Liver (tissue), 9 donors: ENCODE results near the gene RAPGEF6. TPM values are rescaled to one million over a fixed set of nuclear protein-coding genes. Genes with fewer than 3 reads are reported as not detected.

ENCODE experiments used
- DNase-seq: peaks from one replicate; pipeline ENCODE4 v3.0.0-alpha.2; 2017; ENCODE audit warnings: low spot score
- H3K27ac ChIP-seq, 2 donors: one replicate each; pipeline ENCODE4 v1.7.0; 2013; ENCODE audit warnings: inconsistent platforms in 2 of 2, low read length in 2 of 2, control low read depth in 1 of 2, low read depth in 1 of 2, mild to moderate bottlenecking in 1 of 2
- H3K27me3 ChIP-seq, 4 donors: one replicate each; pipeline versions ENCODE4 v1.6.1 to v1.7.0; 2013; ENCODE audit warnings: low read length in 3 of 4, inconsistent platforms in 1 of 4, mild to moderate bottlenecking in 1 of 4, moderate library complexity in 1 of 4; ENCODE audit not compliant: control insufficient read depth in 4 of 4, insufficient read depth in 4 of 4
- H3K36me3 ChIP-seq, 4 donors: one replicate each; pipeline versions ENCODE4 v1.6.1 to v1.7.0; 2013; ENCODE audit warnings: low read length in 3 of 4, mild to moderate bottlenecking in 3 of 4, low read depth in 1 of 4, moderate library complexity in 1 of 4; ENCODE audit not compliant: control insufficient read depth in 4 of 4, insufficient read depth in 3 of 4
- H3K4me1 ChIP-seq, 4 donors: one replicate each; pipeline versions ENCODE4 v1.6.1 to v1.7.0; 2013; ENCODE audit warnings: low read length in 3 of 4, mild to moderate bottlenecking in 3 of 4, moderate library complexity in 1 of 4; ENCODE audit not compliant: control insufficient read depth in 4 of 4, insufficient read depth in 4 of 4
- H3K4me3 ChIP-seq, 3 donors: one replicate each; pipeline versions ENCODE4 v1.6.1 to v1.7.0; 2013; ENCODE audit warnings: low read length in 3 of 3, control low read depth in 1 of 3, low read depth in 1 of 3, mild to moderate bottlenecking in 1 of 3
- H3K9ac ChIP-seq, 2 donors: one replicate each; pipeline ENCODE4 v1.7.0; 2013; ENCODE audit warnings: low read length in 2 of 2, mild to moderate bottlenecking in 2 of 2, moderate library complexity in 2 of 2, control low read depth in 1 of 2, low read depth in 1 of 2
- H3K9me3 ChIP-seq, 4 donors: one replicate each; pipeline versions ENCODE4 v1.6.1 to v1.7.0; 2013; ENCODE audit warnings: low read length in 3 of 4; ENCODE audit not compliant: control insufficient read depth in 4 of 4
- EGR1 ChIP-seq, 2 donors: IDR thresholded peaks; 2 replicates each; pipeline ENCODE4 v1.6.1; 2016 to 2018; ENCODE audit warnings: antibody characterized with exemption in 2 of 2, low read depth in 2 of 2
- FOXA1 ChIP-seq: IDR thresholded peaks from 2 replicates; pipeline ENCODE4 v1.6.1; 2016; ENCODE audit warnings: antibody characterized with exemption
- FOXA2 ChIP-seq: IDR thresholded peaks from 2 replicates; pipeline ENCODE4 v1.6.1; 2016; ENCODE audit warnings: antibody characterized with exemption
- GABPA ChIP-seq, 2 donors: IDR thresholded peaks in 1 of 2; conservative IDR thresholded peaks in 1 of 2; 2 replicates each; pipeline ENCODE4 v1.6.1; 2016; ENCODE audit warnings: antibody characterized with exemption in 2 of 2, mild to moderate bottlenecking in 1 of 2, moderate library complexity in 1 of 2
- HNF4A ChIP-seq, 2 donors: conservative IDR thresholded peaks; 2 replicates each; pipeline ENCODE4 v1.6.1; 2016; ENCODE audit warnings: antibody characterized with exemption in 2 of 2, mild to moderate bottlenecking in 2 of 2
- HNF4G ChIP-seq: IDR thresholded peaks from 2 replicates; pipeline ENCODE4 v1.6.1; 2016; ENCODE audit warnings: antibody characterized with exemption
- JUND ChIP-seq, 2 donors: IDR thresholded peaks; 2 replicates each; pipeline ENCODE4 v1.6.1; 2016; ENCODE audit warnings: antibody characterized with exemption in 2 of 2
- NR2F2 ChIP-seq: IDR thresholded peaks from 2 replicates; pipeline ENCODE4 v1.6.1; 2016; ENCODE audit warnings: antibody characterized with exemption
- RAD21 ChIP-seq, 2 donors: IDR thresholded peaks; 2 replicates each; pipeline ENCODE4 v1.6.1; 2016; ENCODE audit warnings: antibody characterized with exemption in 2 of 2, mild to moderate bottlenecking in 2 of 2
- RXRA ChIP-seq, 2 donors: IDR thresholded peaks; 2 replicates each; pipeline ENCODE4 v1.6.1; 2017 to 2018; ENCODE audit warnings: antibody characterized with exemption in 2 of 2, mild to moderate bottlenecking in 1 of 2
- SP1 ChIP-seq: IDR thresholded peaks from 2 replicates; pipeline ENCODE4 v1.6.1; 2018; ENCODE audit warnings: antibody characterized with exemption, mild to moderate bottlenecking
- TAF1 ChIP-seq: conservative IDR thresholded peaks from 2 replicates; pipeline ENCODE4 v1.6.1; 2016; ENCODE audit warnings: antibody characterized with exemption, mild to moderate bottlenecking
- YY1 ChIP-seq: IDR thresholded peaks from 2 replicates; pipeline ENCODE4 v1.6.1; 2016; ENCODE audit warnings: antibody characterized with exemption, mild to moderate bottlenecking
- WGBS: extraction: QIAGEN DNeasy Blood & Tissue Kit; methylation state at CpG from one replicate; pipeline ENCODE4 v1.1.7; 2013; 5-methylcytosine and 5-hydroxymethylcytosine counted together
- polyA plus RNA-seq, 2 donors: library from polyadenylated mRNA; stranded (reverse) in 1 of 2; unstranded in 1 of 2; fragments of 200-250 nt in 1 of 2; fragments of >200 nt in 1 of 2; fragmentation: Nextera tagmentation in 1 of 2; extraction: Ambion mirVana in 1 of 2; gene quantifications; one replicate each; pipeline versions ENCODE4 v1.2.1 to v1.2.3, GENCODE V29; 2013 to 2015
- total RNA-seq, 2 donors: library from RNA; depleted of rRNA; stranded (reverse); fragments of >200 nt; gene quantifications; one replicate each; pipeline ENCODE4 v1.2.3, GENCODE V29; 2014
- TF ChIP-seq, protein P1 (sequence below): fragments of 150-350 bp; IDR thresholded peaks from 2 replicates; pipeline ENCODE4 v1.5.1; 2017; ENCODE audit warnings: improper control_type of control experiment, low read depth, low read length; ENCODE audit not compliant: missing input control
- TF ChIP-seq, protein P2 (sequence below): IDR thresholded peaks from 2 replicates; pipeline ENCODE4 v1.6.1; 2016; ENCODE audit warnings: antibody characterized with exemption
- TF ChIP-seq, protein P3 (sequence below): IDR thresholded peaks from 2 replicates; pipeline ENCODE4 v1.6.1; 2016; ENCODE audit warnings: antibody characterized with exemption
- TF ChIP-seq, protein P4 (sequence below): IDR thresholded peaks from 2 replicates; pipeline ENCODE4 v1.6.1; 2016; ENCODE audit warnings: antibody characterized with exemption, mild to moderate bottlenecking
- TF ChIP-seq, protein P5 (sequence below): IDR thresholded peaks from 2 replicates; pipeline ENCODE4 v1.6.1; 2016; ENCODE audit warnings: antibody characterized with exemption
- donor health status: healthy.
- donor health status: healthy.
- donor health status: healthy.
- donor health status: healthy.
- donor health status: healthy.

The RAPGEF6 gene
- total and polyA plus RNA-seq, 4 donors: 1.7 to 16.1 (median 8.6) TPM

DNA sequence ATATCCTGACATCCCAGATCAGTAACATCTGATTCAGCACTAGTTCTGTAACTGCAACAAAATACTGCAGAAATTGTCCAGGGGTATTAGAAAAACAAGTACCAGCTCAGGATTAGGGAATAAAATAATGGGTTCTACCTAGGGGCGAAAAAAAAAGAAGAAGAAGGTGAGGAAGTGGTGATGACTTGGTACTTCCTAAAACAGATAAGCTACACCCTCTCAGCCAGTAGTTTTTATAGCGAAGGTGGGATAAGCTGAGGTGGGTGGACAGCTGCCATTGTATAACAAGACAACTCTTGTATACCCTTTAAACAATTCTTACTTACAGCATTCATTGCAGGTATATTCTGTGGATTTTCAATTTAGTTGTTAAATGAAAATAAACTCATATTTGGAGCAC is 19.1 kb downstream of the RAPGEF6 start:
- Histone ChIP-seq H3K4me3 (no peak overlapping the region), H3K27me3 (no peaks in the 10 kb centered on the region), H3K27ac (no peak overlapping the region), H3K9me3 (no peaks in the 10 kb centered on the region), H3K9ac (no peak overlapping the region), H3K4me1 (peaks cover 0 to 13% (median 2%) of the 10 kb centered on the region in 4 donors), H3K36me3 (no peaks in the 10 kb centered on the region)
- TF ChIP-seq, protein P1, sequence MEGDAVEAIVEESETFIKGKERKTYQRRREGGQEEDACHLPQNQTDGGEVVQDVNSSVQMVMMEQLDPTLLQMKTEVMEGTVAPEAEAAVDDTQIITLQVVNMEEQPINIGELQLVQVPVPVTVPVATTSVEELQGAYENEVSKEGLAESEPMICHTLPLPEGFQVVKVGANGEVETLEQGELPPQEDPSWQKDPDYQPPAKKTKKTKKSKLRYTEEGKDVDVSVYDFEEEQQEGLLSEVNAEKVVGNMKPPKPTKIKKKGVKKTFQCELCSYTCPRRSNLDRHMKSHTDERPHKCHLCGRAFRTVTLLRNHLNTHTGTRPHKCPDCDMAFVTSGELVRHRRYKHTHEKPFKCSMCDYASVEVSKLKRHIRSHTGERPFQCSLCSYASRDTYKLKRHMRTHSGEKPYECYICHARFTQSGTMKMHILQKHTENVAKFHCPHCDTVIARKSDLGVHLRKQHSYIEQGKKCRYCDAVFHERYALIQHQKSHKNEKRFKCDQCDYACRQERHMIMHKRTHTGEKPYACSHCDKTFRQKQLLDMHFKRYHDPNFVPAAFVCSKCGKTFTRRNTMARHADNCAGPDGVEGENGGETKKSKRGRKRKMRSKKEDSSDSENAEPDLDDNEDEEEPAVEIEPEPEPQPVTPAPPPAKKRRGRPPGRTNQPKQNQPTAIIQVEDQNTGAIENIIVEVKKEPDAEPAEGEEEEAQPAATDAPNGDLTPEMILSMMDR: no peak
- TF ChIP-seq, protein P2, sequence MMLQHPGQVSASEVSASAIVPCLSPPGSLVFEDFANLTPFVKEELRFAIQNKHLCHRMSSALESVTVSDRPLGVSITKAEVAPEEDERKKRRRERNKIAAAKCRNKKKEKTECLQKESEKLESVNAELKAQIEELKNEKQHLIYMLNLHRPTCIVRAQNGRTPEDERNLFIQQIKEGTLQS: no peak
- TF ChIP-seq SP1 (no peak), RAD21 (IDR thresholded peaks at IDR 0.05) (no peak), HNF4A (conservative IDR thresholded peaks at IDR 0.05) (no peak), YY1 (no peak), FOXA1 (no peak), HNF4G (no peak), RXRA (IDR thresholded peaks at IDR 0.05) (no peak), FOXA2 (no peak), GABPA (IDR thresholded peaks at IDR 0.05 in 1 of 2, conservative IDR thresholded peaks at IDR 0.05 in 1 of 2) (no peak), NR2F2 (no peak), JUND (IDR thresholded peaks at IDR 0.05) (no peak), TAF1 (no peak), EGR1 (IDR thresholded peaks at IDR 0.05; ENCODE audit: low read depth in 2 of 2) (no peak)
- TF ChIP-seq, protein P3, sequence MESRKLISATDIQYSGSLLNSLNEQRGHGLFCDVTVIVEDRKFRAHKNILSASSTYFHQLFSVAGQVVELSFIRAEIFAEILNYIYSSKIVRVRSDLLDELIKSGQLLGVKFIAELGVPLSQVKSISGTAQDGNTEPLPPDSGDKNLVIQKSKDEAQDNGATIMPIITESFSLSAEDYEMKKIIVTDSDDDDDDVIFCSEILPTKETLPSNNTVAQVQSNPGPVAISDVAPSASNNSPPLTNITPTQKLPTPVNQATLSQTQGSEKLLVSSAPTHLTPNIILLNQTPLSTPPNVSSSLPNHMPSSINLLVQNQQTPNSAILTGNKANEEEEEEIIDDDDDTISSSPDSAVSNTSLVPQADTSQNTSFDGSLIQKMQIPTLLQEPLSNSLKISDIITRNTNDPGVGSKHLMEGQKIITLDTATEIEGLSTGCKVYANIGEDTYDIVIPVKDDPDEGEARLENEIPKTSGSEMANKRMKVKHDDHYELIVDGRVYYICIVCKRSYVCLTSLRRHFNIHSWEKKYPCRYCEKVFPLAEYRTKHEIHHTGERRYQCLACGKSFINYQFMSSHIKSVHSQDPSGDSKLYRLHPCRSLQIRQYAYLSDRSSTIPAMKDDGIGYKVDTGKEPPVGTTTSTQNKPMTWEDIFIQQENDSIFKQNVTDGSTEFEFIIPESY: no peak
- TF ChIP-seq, protein P4, sequence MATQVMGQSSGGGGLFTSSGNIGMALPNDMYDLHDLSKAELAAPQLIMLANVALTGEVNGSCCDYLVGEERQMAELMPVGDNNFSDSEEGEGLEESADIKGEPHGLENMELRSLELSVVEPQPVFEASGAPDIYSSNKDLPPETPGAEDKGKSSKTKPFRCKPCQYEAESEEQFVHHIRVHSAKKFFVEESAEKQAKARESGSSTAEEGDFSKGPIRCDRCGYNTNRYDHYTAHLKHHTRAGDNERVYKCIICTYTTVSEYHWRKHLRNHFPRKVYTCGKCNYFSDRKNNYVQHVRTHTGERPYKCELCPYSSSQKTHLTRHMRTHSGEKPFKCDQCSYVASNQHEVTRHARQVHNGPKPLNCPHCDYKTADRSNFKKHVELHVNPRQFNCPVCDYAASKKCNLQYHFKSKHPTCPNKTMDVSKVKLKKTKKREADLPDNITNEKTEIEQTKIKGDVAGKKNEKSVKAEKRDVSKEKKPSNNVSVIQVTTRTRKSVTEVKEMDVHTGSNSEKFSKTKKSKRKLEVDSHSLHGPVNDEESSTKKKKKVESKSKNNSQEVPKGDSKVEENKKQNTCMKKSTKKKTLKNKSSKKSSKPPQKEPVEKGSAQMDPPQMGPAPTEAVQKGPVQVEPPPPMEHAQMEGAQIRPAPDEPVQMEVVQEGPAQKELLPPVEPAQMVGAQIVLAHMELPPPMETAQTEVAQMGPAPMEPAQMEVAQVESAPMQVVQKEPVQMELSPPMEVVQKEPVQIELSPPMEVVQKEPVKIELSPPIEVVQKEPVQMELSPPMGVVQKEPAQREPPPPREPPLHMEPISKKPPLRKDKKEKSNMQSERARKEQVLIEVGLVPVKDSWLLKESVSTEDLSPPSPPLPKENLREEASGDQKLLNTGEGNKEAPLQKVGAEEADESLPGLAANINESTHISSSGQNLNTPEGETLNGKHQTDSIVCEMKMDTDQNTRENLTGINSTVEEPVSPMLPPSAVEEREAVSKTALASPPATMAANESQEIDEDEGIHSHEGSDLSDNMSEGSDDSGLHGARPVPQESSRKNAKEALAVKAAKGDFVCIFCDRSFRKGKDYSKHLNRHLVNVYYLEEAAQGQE: no peak
- TF ChIP-seq, protein P5, sequence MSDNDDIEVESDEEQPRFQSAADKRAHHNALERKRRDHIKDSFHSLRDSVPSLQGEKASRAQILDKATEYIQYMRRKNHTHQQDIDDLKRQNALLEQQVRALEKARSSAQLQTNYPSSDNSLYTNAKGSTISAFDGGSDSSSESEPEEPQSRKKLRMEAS: no peak
- 88% methylated on average over 2 of the region's 2 CpGs for WGBS
- no peak for DNase-seq

DNA sequence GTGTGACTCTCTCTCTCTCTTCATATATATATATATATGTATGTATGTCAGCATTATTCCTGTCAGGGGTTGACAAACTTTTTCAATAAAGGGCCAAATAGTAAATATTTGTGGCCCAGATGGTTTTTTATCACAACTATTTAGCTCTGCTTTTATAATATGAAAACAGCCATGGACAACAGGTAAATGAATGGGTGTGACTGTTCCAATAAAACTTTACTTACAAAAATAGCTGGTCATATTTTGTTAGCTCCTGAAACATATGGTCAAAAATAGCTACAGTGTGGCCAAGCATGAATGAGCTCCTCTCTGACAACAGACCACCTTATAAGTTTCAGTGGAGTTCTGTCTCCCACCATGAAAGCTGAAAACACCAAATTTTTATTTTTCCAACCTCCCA is 21.6 kb downstream of the RAPGEF6 start:
- Histone ChIP-seq H3K9me3 (no peaks in the 10 kb centered on the region), H3K27me3 (no peaks in the 10 kb centered on the region), H3K27ac (no peak overlapping the region), H3K36me3 (no peaks in the 10 kb centered on the region), H3K4me1 (no peaks in the 10 kb centered on the region), H3K4me3 (no peak overlapping the region), H3K9ac (no peak overlapping the region)
- DNase-seq: no peak
- TF ChIP-seq, protein P3: no peak
- TF ChIP-seq SP1 (no peak), NR2F2 (no peak), EGR1 (IDR thresholded peaks at IDR 0.05; ENCODE audit: low read depth in 2 of 2) (no peak), HNF4G (no peak), RAD21 (IDR thresholded peaks at IDR 0.05) (no peak), YY1 (no peak), HNF4A (conservative IDR thresholded peaks at IDR 0.05) (no peak), JUND (IDR thresholded peaks at IDR 0.05) (no peak), RXRA (IDR thresholded peaks at IDR 0.05) (no peak)
- TF ChIP-seq, protein P4: no peak
- TF ChIP-seq, protein P2: no peak
